Calu3 (cell line): ENCODE results near the gene LPIN1. TPM values are rescaled to one million over a fixed set of nuclear protein-coding genes. Genes with fewer than 3 reads are reported as not detected.

Experiments
- BruUV-seq: library from RNA; stranded (reverse); fragments of 400-500 nt; replicated peaks from 2 replicates; lab custom pipeline; 2021; lab: Mats Ljungman, UMichigan
- CTCF ChIA-PET: fragments of 300-600 bp; sonication (Branson Sonifier 250); formaldehyde crosslinking; loops from one replicate; lab custom pipeline; 2022; ENCODE audit warnings: antibody characterized with exemption; lab: Charles Lee
- DNase-seq: peaks from one replicate; pipeline ENCODE4 v3.0.0; 2022
- H3K27ac Mint-ChIP-seq: one replicate; pipeline ENCODE4 v1.8.0; 2022; ENCODE audit warnings: mixed read lengths; ENCODE audit not compliant: unreplicated experiment
- H3K27me3 Mint-ChIP-seq: one replicate; pipeline ENCODE4 v1.8.0; 2022; ENCODE audit warnings: mixed read lengths; ENCODE audit not compliant: unreplicated experiment
- H3K36me3 Mint-ChIP-seq: one replicate; pipeline ENCODE4 v1.8.0; 2022; ENCODE audit warnings: mild to moderate bottlenecking, moderate library complexity, mixed read lengths; ENCODE audit not compliant: insufficient read depth, unreplicated experiment
- H3K4me1 Mint-ChIP-seq: one replicate; pipeline ENCODE4 v1.8.0; 2022; ENCODE audit warnings: mild to moderate bottlenecking, low read depth, mixed read lengths; ENCODE audit not compliant: unreplicated experiment
- H3K4me3 Mint-ChIP-seq: one replicate; pipeline ENCODE4 v1.8.0; 2022; ENCODE audit warnings: mild to moderate bottlenecking, low read depth, moderate library complexity, mixed read lengths; ENCODE audit not compliant: unreplicated experiment
- H3K9me3 Mint-ChIP-seq: one replicate; pipeline ENCODE4 v1.8.0; 2022; ENCODE audit warnings: low read depth, mixed read lengths; ENCODE audit not compliant: unreplicated experiment
- CTCF ChIP-seq: fragments of 200-600 bp; IDR thresholded peaks from one replicate; pipeline ENCODE4 v1.8.0; 2022; ENCODE audit warnings: antibody characterized with exemption; ENCODE audit not compliant: unreplicated experiment
- intact Hi-C: fragments of 100-400 bp; cut with micrococcal nuclease; formaldehyde crosslinking; loops from one replicate; pipeline ENCODE4 v1.10.0; 2022; ENCODE audit not compliant: unreplicated experiment
- total RNA-seq: library from RNA; stranded (reverse); gene quantifications from 2 replicates; pipeline ENCODE4 v1.2.3, GENCODE V29; 2022

The LPIN1 gene
- total RNA-seq, 1 experiment from 2014 or later, result 53.5 TPM

GRCh38 chr2:11872948-11873269 lies 126.5 kb downstream of the LPIN1 start:
- intact Hi-C loops, result no loop called here
- Mint-ChIP-seq H3K36me3 (no peaks in the 10 kb centered on the region), H3K4me1 (peaks cover 21% of the 10 kb centered on the region), H3K9me3 (no peaks in the 10 kb centered on the region), H3K27me3 (peaks cover 31% of the 10 kb centered on the region), H3K27ac (no peak overlapping the region), H3K4me3 (no peak overlapping the region)
- CTCF ChIA-PET, result interaction anchor here (0.6 kb wide), 1 partner anchor 9 kb away, joined by 4 read pairs; no protein-coding TSS in a partner anchor
- no peak for TF ChIP-seq CTCF
- no peak for DNase-seq
- no TSS peak for BruUV-seq

- H3K27ac Mint-ChIP-seq, result no peak overlapping the region
- no TSS peak for BruUV-seq
- no peak for TF ChIP-seq CTCF
- H3K4me3 Mint-ChIP-seq, result no peak overlapping the region
- CTCF ChIA-PET, result interaction anchor here (0.6 kb wide), 1 partner anchor 10 kb away, joined by 4 read pairs; no protein-coding TSS in a partner anchor
- DNase-seq, result no peak
- H3K27me3 Mint-ChIP-seq, result peaks cover 37% of the 10 kb centered on the region
- H3K4me1 Mint-ChIP-seq, result peaks cover 21% of the 10 kb centered on the region
- no peaks in the 10 kb centered on the region for H3K36me3 Mint-ChIP-seq
- no peaks in the 10 kb centered on the region for H3K9me3 Mint-ChIP-seq
- intact Hi-C loops, result no loop called here
Observed at GRCh38 chr2:11873356-11874154, 127.1 kb downstream of the LPIN1 start.

- DNase-seq, result no peak
- H3K9me3 Mint-ChIP-seq, result no peaks in the 10 kb centered on the region
- H3K36me3 Mint-ChIP-seq, result no peaks in the 10 kb centered on the region
- TF ChIP-seq CTCF, result no peak
- no peak overlapping the region for H3K27ac Mint-ChIP-seq
- H3K4me1 Mint-ChIP-seq, result peaks cover 20% of the 10 kb centered on the region
- CTCF ChIA-PET, result no interaction called here
- H3K27me3 Mint-ChIP-seq, result peaks cover 48% of the 10 kb centered on the region
- no peak overlapping the region for H3K4me3 Mint-ChIP-seq
- BruUV-seq, result no TSS peak
- intact Hi-C loops, result no loop called here
Observed at GRCh38 chr2:11874861-11875260, 128.4 kb downstream of the LPIN1 start.

- intact Hi-C loops, result no loop called here
- CTCF ChIA-PET, result no interaction called here
- BruUV-seq, result no TSS peak
- Mint-ChIP-seq H3K4me1 (peaks cover 14% of the 10 kb centered on the region), H3K27me3 (peaks cover 53% of the 10 kb centered on the region), H3K36me3 (no peaks in the 10 kb centered on the region), H3K27ac (no peak overlapping the region), H3K4me3 (no peak overlapping the region), H3K9me3 (no peaks in the 10 kb centered on the region)
- TF ChIP-seq CTCF, result no peak
- DNase-seq, result no peak
Observed at GRCh38 chr2:11875481-11875880, 129.0 kb downstream of the LPIN1 start.
